ENCODE results near the gene KCNB1. TPM values are rescaled to one million over a fixed set of nuclear protein-coding genes. Genes with fewer than 3 reads are reported as not detected.

Gene KCNB1
- under 0.01 TPM in 1 of 2 replicates, not detected in the other for total RNA-seq

- DNase-seq (ENCODE audit: low read depth, low spot score): no peak
Observed at GRCh38 chr20:49482621-49483017, at the start of gene KCNB1. TSS of gene KCNB1 (minus strand) at chr20:49482668. CDS start at chr20:49482480, 188 bp downstream.

- no peak for DNase-seq (ENCODE audit: low read depth, low spot score)
Observed at GRCh38 chr20:49529470-49529869, 47.0 kb upstream of the KCNB1 start.

- no peak for DNase-seq (ENCODE audit: low read depth, low spot score)
Observed at GRCh38 chr20:49526568-49526967, 44.1 kb upstream of the KCNB1 start.

- DNase-seq (ENCODE audit: low read depth, low spot score): no peak
Observed at GRCh38 chr20:49526056-49526455, 43.6 kb upstream of the KCNB1 start.

GRCh38 chr20:49523767-49524360 lies 41.4 kb upstream of the KCNB1 start:
- DNase-seq (ENCODE audit: low read depth, low spot score): no peak

- no peak for DNase-seq (ENCODE audit: low read depth, low spot score)
Observed at GRCh38 chr20:49521356-49521755, 38.9 kb upstream of the KCNB1 start.

GRCh38 chr20:49519777-49520359 lies 37.4 kb upstream of the KCNB1 start:
- no peak for DNase-seq (ENCODE audit: low read depth, low spot score)

GRCh38 chr20:49519212-49519712 lies 36.8 kb upstream of the KCNB1 start:
- no peak for DNase-seq (ENCODE audit: low read depth, low spot score)

GRCh38 chr20:49518576-49518975 lies 36.1 kb upstream of the KCNB1 start:
- DNase-seq (ENCODE audit: low read depth, low spot score): no peak

GRCh38 chr20:49517805-49518100 lies 35.3 kb upstream of the KCNB1 start:
- no peak for DNase-seq (ENCODE audit: low read depth, low spot score)

- no peak for DNase-seq (ENCODE audit: low read depth, low spot score)
Observed at GRCh38 chr20:49516916-49517804, 34.7 kb upstream of the KCNB1 start.

- no peak for DNase-seq (ENCODE audit: low read depth, low spot score)
Observed at GRCh38 chr20:49515586-49515985, 33.1 kb upstream of the KCNB1 start.

GRCh38 chr20:49513517-49513916 lies 31.0 kb upstream of the KCNB1 start:
- no peak for DNase-seq (ENCODE audit: low read depth, low spot score)

- DNase-seq (ENCODE audit: low read depth, low spot score): no peak
Observed at GRCh38 chr20:49513009-49513408, 30.5 kb upstream of the KCNB1 start.

GRCh38 chr20:49511788-49512525 lies 29.5 kb upstream of the KCNB1 start:
- no peak for DNase-seq (ENCODE audit: low read depth, low spot score)

GRCh38 chr20:49510562-49511122 lies 28.2 kb upstream of the KCNB1 start:
- no peak for DNase-seq (ENCODE audit: low read depth, low spot score)

GRCh38 chr20:49508435-49509199 lies 26.1 kb upstream of the KCNB1 start:
- DNase-seq (ENCODE audit: low read depth, low spot score): peak; percentile 8

- DNase-seq (ENCODE audit: low read depth, low spot score): no peak
Observed at GRCh38 chr20:49507741-49508434, 25.4 kb upstream of the KCNB1 start.

GRCh38 chr20:49505518-49505917 lies 23.1 kb upstream of the KCNB1 start:
- DNase-seq (ENCODE audit: low read depth, low spot score): no peak

- DNase-seq (ENCODE audit: low read depth, low spot score): no peak
Observed at GRCh38 chr20:49503176-49503575, 20.7 kb upstream of the KCNB1 start.

All from pulmonary artery endothelial cell (primary cell).